GM12891 (cell line): ENCODE data around the gene TEX9.
A peak's percentile ranks its signal among the peaks of the same experiment; 100 is the strongest.

Source experiments
- DNase-seq: peaks from one replicate; pipeline ENCODE4 v3.0.0; 2011; ENCODE audit warnings: low spot score; ENCODE audit not compliant: insufficient read length
- FAIRE-seq: peaks from 2 replicates; lab custom pipeline; 2011; peaks lifted over from hg19 to GRCh38; lab: Jason Lieb, UNC
- PAX5 ChIP-seq: IDR thresholded peaks from 2 replicates; pipeline ENCODE4 v1.6.1; 2011; ENCODE audit warnings: low read length, moderate library complexity, mild to moderate bottlenecking; ENCODE audit not compliant: insufficient read depth, severe bottlenecking
- POLR2A ChIP-seq: IDR thresholded peaks from 2 replicates; pipeline ENCODE4 v1.6.1; 2011; ENCODE audit warnings: low read depth, low read length, control low read depth
- POLR2AphosphoS5 ChIP-seq: IDR thresholded peaks from 2 replicates; pipeline ENCODE4 v1.6.1; 2011; ENCODE audit warnings: low read depth, low read length, control low read depth
- POU2F2 ChIP-seq: IDR thresholded peaks from 2 replicates; pipeline ENCODE4 v1.6.1; 2011; ENCODE audit warnings: low read depth, mild to moderate bottlenecking, control low read depth, low read length, moderate library complexity
- SPI1 ChIP-seq: IDR thresholded peaks from 2 replicates; pipeline ENCODE4 v1.6.1; 2011; ENCODE audit warnings: low read depth, low read length, control low read depth
- TAF1 ChIP-seq: IDR thresholded peaks from 2 replicates; pipeline ENCODE4 v1.6.1; 2011; ENCODE audit warnings: low read depth, low read length, control low read depth

The TEX9 gene

DNA sequence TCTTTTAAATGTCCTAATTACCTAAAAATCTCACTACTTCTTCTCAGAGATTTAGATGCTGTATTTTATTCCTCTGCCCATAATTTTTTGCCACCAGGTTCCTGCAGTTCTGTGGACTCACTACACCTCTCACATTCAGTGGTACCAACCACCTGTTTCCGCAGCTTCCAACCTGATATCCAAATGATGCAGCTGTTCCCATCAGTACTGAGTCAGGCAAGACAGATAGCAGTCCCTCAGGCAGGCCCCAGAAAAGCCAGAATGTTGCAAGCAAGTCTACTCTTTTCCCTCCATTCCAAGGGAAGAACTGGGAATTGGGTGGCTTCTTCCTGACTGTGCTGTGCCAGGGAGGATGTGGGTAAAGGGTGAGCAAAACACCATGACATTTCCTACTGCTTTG lies 60.8 kb downstream of the TEX9 start:
- no peak for TF ChIP-seq POLR2A
- no peak for TF ChIP-seq POU2F2
- TF ChIP-seq PAX5, result no peak
- no peak for TF ChIP-seq POLR2AphosphoS5
- no peak for TF ChIP-seq SPI1
- no peak for TF ChIP-seq TAF1
- FAIRE-seq (no peak), DNase-seq (no peak)

DNA sequence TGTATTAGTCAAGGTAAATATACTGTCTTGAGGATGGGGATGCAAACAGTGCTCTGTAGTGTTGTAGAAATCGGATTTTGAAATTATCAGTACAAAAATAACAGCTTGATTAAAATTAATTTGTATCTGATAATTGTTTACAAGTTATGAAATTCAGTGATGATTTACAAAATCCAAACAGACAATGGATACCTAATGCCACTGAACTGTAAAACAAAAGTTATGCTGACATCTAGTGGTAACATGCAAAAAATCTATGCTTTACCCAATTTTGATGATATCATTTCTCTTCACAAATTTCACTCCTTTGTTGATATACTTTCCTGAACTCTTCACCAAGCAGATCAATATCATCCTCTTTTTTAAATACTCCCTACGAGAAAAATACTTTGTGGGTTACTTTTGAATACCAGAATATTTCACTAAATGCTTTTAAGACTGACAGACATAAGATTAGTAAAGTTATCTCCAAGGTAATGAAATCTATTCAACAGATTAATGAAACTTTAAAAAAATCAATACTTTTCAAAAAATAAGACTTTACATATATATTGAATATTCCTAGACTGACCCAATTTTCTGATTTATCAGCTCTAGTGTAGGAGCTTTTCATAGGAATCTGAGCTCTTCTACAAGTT lies 63.7 kb downstream of the TEX9 start:
- no peak for TF ChIP-seq SPI1
- no peak for TF ChIP-seq PAX5
- no peak for TF ChIP-seq POLR2A
- TF ChIP-seq TAF1, result no peak
- no peak for TF ChIP-seq POU2F2
- FAIRE-seq (peak; percentile 79), DNase-seq (no peak)

DNA sequence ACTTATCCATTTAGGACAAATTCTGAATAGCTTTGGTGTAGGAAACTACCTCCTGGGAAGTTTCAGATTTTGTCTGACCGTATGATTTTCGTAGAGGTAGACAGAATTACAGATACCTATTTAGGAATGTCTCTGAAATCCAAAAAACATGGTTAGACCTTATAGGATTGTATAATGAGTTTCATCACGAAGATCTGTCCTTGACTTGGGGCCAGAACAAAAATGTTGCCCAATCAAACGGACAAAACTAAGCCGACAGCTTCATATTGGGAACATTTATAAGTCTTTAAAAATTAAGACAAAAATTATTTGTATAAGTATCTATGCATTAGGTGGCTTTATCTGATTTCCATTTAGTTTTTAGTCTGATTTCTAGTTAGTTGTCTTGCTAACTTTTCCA lies 67.1 kb downstream of the TEX9 start:
- FAIRE-seq (no peak), DNase-seq (no peak)
- TF ChIP-seq POLR2AphosphoS5, result no peak
- TF ChIP-seq TAF1, result no peak
- no peak for TF ChIP-seq SPI1
- TF ChIP-seq PAX5, result no peak
- TF ChIP-seq POLR2A, result no peak
- no peak for TF ChIP-seq POU2F2

DNA sequence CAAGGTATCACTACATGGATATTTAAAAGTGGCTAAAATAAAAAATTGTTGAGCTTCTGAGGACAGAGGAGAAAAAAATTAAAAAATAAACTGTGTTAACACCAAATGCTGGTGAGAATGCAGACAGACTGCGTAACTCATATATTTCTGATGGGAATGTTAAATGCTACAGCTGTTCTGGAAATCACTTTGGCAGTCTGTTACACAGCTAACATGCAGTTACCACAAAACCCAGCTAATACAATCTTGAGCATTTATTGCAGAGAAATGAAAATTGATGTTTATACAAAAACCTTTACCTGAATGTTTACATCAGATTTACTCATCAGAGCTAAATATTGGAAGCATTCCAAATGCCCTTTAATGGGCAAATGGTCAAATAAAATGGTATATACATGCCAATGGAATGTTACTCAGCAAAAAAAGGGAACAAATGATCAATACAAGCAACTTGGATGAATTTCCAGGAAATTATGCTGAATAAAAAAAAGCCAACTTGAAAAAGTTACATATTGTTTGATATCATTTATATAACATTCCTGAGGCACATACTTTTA lies 75.1 kb downstream of the TEX9 start:
- no peak for TF ChIP-seq PAX5
- TF ChIP-seq POU2F2, result no peak
- no peak for TF ChIP-seq SPI1
- no peak for TF ChIP-seq POLR2A
- TF ChIP-seq TAF1, result no peak
- no peak for TF ChIP-seq POLR2AphosphoS5
- DNase-seq, result no peak
- no peak for FAIRE-seq

DNA sequence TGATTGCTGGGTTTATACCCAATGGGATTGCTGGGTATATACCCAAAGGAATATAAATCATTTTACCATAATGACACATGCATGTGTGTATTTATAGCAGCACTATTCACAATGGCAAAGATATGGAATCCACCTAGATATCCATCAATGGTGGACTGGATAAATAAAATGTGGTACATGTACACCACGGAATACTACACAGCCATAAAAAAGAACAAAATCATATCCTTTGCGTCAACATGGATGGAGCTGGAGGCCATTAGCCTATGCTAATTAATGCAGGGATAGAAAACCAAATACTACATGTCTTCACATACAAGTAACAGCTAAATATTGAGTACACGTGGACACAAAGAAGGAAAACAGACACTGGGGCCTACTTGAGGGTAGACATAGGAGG lies 77.1 kb downstream of the TEX9 start:
- no peak for TF ChIP-seq POU2F2
- no peak for TF ChIP-seq POLR2A
- TF ChIP-seq PAX5, result no peak
- no peak for TF ChIP-seq SPI1
- no peak for TF ChIP-seq TAF1
- TF ChIP-seq POLR2AphosphoS5, result no peak
- DNase-seq (no peak), FAIRE-seq (peak; percentile 76)

DNA sequence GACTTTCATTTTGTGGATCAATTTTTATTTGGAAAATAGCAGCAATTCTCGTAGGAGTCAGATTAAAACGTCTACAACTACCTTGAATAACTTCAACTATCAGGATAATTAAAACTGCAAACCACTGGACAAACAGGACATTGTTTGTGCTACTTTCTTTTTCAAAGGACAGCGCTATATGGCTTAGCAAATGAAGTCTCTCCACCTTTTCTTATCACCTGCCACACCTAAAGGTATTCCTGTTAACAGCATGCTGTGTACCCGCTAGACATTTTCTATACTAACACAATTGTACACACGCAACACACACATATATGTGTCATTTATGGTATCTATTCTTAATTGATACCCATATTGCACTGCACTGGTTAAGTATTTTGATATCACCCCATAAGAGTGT lies 80.5 kb downstream of the TEX9 start:
- DNase-seq, result no peak
- TF ChIP-seq POLR2A (no peak), POU2F2 (no peak), SPI1 (no peak), PAX5 (no peak), POLR2AphosphoS5 (no peak), TAF1 (no peak)
- FAIRE-seq, result no peak

DNA sequence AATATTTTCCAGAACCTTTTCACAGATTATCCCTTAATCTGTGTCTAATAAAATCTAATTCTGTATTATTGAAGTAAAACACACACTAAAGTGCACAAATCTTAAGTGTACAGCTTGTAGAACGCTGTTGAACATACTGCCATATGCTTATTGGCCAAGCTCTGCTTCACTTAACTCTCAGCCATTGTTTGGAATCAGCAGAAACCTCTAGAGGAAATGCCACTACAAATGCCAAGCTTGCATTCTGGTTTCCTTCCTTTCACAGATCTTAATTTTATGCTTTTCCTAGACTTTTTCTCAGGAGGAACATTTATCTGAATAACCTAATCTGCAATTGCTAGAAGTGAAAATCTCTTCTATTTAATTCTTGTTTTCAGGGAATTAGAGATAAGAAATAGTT lies 89.6 kb downstream of the TEX9 start:
- TF ChIP-seq PAX5, result no peak
- no peak for TF ChIP-seq POLR2AphosphoS5
- TF ChIP-seq POLR2A, result no peak
- TF ChIP-seq TAF1, result no peak
- no peak for TF ChIP-seq SPI1
- TF ChIP-seq POU2F2, result no peak
- no peak for FAIRE-seq
- DNase-seq, result no peak

DNA sequence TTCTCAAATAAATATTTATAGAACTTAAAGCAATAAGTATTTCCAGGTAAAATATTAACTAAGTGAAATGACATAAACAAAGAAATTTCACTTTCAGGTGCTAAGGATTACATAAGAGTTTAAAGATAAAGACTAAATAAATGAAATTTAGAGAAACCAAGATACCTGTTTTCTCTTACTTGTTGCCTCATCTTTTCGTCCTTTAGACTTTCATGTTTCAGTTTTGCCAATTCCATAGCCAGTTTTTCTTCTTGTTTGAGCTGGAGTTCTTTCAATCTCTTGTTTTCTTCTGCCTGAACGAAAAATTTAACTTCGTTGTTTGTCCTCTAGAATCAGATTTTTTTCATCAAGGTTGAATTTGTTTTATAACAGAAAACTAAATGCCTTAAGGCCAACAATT lies 91.0 kb downstream of the TEX9 start:
- no peak for FAIRE-seq
- no peak for DNase-seq
- TF ChIP-seq PAX5 (no peak), POU2F2 (no peak), POLR2A (no peak), TAF1 (no peak), SPI1 (no peak), POLR2AphosphoS5 (no peak)

DNA sequence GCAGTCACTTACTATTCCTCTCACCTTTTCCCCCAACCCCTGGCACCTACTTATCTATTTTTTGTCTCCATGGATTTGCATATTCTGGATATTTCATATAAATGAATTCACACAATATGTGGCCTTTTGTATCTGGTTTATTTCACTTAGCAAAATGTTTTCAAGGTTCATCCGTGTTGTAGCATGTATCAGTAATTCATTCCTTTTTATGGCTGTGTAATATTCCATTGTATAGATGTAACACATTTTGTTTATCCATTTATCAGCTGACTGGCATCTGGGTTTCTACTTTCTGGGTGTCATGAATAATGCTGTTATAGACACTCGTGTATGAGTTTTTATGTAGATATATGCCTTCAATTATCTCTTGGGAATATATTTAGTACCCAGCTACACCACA lies 93.9 kb downstream of the TEX9 start:
- DNase-seq (no peak), FAIRE-seq (peak; percentile 48)
- TF ChIP-seq PAX5, result no peak
- TF ChIP-seq POU2F2, result no peak
- TF ChIP-seq POLR2A, result no peak
- TF ChIP-seq POLR2AphosphoS5, result no peak
- no peak for TF ChIP-seq TAF1
- TF ChIP-seq SPI1, result no peak

DNA sequence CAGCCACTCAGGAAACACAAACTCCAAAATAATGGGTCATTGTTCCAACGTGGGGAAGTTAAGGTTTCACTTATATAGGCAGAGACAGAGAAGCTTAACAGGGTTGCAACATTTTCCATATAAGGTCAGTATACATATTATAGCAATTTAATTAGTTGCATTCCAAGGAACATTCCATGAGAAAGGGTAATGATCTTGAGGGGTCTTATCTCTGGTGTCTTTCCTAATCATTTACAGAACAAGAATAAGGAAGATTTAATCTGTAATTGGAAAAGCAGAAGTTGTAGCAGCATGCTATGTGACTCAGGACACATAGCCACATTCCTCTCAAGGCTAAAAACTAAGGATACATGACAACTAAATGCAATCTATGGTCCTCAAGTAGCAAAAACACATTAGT lies 94.8 kb downstream of the TEX9 start:
- FAIRE-seq, result no peak
- no peak for DNase-seq
- TF ChIP-seq POLR2A (no peak), TAF1 (no peak), POU2F2 (no peak)
